SKM-1 treated with dmso at 0.1 percent for 144 hours (cell line): ENCODE data around the gene TMEM170A.
"Not testable (repeated sequence)": the region's sequence is repeated elsewhere in the genome, so short reads cannot be mapped to it uniquely, and the experiment has no call there.

Experiments used
- DNase-seq: peaks from one replicate; lab custom pipeline; 2025; ENCODE audit not compliant: unreplicated experiment; lab: John Stamatoyannopoulos, UW

Gene TMEM170A

DNA sequence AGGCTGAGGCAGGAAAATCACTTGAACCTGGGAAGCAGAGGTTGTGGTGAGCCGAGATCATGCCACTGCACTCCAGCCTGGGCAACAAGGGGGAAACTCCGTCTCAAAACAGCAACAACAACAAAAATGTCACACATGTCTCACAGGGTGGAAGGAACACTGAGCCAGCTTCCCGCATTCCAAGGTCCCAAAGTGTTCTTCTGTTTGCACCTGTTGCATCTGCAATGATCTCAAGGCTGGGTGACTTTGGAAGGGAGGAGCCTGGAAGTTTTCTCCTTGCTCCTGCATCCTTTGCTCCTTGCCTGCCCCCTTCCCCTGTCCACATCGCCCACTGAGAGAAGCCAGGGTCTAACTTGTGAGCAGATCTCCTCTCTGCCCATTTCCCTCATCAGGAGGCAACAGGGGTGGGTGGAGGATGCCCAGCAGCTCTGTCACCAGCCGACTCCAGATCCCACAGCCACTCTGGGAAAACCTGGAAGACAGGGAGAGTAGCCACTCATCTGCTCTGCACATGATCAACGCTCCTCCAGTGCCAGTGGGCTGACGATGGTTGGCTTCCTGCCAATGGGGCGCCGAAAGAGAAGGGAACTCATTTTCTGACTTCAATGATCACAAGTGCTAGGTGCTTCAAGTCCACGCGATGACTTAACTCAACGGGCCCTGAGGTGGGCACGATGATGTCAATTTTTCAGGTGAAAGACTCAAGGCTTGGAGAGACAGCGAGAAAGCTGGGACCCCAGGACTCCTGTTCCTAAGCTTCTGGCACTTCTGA is 18.1 kb upstream of the TMEM170A start:
- DNase-seq, result no peak

DNA sequence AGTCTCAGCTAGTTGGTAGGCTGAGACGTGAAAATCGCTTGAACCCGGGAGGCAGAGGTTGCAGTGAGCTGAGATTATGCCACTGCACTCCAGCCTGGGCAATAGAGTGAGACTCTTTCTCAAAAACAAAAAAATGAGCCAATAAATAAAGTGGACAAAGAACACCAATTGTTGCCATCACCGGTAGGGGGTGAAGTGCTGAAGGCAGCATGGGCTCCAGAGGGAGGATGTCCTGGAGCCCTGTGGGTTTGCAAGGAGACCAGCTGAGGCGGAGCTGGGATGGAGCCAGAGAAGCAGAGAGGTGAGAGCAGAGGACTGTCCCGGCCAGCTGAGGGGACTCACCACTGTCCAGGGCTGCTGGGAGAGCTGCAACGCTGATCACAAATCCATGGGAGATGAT is 17.0 kb upstream of the TMEM170A start:
- no peak for DNase-seq

DNA sequence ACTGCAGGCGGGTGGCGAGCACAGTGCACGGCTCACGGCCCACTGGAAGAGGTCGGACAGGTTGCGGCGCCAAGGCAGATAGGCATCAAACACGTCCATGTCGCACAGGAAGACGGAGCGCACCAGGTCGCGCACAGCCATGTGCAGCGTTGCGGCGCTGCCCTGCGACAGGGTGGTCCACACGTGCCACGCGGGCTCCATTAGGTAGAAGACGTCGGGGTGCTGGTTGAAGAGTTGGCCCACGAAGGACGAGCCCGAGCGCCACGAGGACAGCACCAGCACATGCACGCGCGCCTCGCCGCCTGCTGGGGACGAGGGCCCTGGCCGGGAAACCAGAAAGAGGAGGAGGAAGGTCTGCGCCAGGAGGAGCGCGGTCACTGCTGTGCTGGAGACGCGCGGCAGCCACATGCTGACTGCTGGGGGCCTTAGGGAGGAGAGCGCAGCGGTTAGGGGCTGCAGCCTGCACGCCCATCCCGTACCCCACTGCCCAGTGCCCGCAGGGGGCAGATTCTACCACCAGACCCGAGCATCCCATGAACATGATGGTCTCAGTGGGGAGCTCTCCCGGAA is 15.0 kb upstream of the TMEM170A start:
- no peak for DNase-seq

- no peak for DNase-seq
Measured at GRCh38 chr16:75478480-75479345, 14.2 kb upstream of the TMEM170A start.

DNA sequence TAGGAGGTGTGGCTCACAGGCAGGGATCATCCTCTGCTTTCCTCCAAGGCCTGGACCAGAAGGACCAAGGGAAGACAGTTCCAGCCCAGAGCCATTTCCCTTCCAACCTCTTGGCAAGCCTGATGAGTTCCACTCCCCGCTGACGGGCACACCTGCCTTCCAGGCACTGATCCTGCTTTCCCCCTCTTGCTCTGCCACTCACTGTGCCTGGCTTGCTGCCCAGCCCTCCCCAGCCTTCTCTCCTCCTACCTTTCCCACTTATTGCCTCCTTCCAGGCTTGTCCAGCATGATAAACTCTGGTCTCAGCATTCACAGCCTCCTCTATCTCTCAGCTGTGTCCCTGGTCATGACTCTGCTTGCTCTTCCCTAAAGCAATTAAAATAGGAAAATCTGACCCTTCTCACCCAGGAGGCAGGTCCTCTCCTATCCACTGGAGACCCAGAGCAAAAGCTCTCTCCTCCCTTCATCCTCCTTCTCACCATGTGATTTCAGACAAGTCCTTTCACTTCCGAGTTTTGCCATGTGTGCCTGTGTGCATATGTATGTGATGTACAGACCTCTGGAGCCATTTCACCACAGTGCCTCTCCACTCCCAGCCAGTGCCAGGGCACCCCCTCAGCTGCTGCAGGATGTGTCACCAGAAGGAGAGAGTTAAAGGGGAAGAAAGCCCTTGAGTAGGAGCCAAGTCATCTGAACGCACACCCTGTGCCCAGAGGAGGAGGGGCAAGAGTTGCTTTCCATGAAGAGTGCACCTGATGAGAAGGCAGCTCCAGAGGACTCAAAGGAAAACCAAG is 13.4 kb upstream of the TMEM170A start:
- DNase-seq, result no peak

GRCh38 chr16:75476817-75477216 is 12.3 kb upstream of the TMEM170A start:
- no peak for DNase-seq

GRCh38 chr16:75475420-75475847 is 10.9 kb upstream of the TMEM170A start:
- DNase-seq, result no peak

DNA sequence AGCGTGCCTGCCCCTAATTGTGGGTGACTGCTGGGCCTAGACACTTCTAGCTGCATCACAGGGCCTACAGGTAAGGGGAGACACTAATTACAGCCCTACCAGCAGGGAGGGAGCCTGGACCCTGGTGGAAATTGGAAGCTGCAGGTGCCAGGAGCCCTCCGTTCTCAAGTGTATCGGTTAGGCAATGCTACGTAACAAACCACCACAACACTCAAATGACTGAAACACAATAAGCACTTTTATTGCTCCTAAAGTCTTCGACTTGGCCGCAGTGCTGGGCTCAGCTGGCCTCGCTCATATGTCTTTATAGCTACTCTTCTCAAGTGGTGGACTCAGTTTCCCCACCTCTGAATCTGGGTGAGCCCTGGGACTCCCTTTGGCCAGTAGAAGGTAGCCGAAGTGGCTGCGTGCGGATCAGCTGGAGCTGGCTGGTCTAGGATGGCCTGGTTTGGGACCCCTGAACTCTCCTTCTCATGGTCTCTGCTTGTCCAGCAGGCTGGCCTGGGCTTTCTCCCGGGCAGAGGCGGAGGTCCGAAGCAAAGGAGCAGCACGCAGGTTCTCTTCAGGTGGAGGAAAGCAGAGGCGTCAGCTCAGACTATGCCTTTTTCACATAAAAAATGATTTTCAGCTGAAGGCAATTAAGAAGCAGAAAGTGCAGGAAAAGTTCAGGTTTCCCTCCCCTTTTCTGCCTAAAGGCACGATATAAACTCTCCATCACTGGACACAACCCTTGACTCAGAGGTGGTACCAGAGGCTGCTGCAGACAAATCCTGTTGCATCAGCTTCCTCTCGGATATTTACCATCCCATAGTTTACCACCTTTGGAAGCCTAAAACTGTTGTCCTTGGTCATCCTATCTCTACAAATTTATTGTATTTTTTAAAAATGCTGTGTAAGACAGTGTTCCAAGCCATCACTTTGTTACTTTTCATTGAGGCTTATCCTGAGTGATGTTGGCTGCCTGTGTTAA is 8.7 kb upstream of the TMEM170A start:
- no peak for DNase-seq

GRCh38 chr16:75471723-75472633 is 7.5 kb upstream of the TMEM170A start:
- peak; percentile 26 for DNase-seq

- DNase-seq, result no peak
Measured at GRCh38 chr16:75466760-75467159, 2.3 kb upstream of the TMEM170A start.

DNA sequence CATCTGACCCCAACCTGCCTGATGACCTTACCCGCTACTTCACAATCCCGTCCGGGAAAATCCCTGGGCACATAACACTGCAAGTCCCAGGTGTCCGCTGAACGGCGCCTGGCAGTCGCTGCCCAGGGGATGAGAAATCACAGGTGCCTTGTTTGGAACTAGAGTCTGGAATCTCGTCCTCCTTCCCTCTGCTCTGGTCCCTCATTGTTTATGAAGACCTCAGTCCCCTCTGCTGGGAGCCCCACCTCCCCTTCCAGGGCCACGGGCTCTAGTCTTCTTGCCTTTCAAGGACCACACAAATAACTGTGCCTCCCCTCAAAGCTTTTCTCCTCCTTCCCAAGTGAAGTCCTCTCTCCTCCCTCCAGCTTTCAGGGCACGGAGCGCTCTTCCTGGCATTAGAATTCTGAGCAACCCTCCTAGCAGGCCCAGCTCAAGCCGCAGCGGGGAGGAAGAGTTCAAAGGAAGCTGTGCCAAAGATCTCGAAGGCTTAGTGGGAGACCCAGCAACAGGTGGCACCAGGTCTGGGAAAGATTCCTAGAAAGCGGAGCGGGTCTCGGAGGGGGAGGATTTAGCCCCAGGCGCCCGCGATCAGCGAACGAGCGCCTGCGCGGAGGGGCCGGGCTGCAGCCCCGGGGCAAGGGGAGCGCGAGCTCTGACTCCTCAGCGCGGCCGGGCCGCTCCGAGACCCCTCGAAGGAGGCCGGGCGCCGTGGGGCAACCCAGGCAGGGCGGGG is 934 bp downstream of the TMEM170A start:
- not testable (repeated sequence) for DNase-seq

DNA sequence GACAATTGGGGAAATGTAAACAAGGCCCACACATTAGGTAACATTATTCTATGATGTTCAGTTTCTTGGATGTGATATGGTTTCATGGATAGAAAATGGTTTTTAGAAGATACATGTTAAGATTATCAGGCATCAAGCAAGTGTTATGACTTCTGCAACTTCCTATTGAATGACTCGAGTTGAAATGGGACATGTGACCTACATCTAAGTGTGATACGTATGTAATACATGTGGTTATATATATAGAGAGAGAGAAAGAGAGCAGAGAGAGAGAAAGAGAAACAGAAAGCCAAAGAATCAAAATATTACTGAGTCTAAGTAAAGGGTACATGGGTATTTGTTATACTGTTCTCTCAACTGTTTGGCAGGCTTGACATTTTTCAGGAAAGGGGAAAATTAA is 1.7 kb downstream of the TMEM170A start:
- DNase-seq, result no peak

DNA sequence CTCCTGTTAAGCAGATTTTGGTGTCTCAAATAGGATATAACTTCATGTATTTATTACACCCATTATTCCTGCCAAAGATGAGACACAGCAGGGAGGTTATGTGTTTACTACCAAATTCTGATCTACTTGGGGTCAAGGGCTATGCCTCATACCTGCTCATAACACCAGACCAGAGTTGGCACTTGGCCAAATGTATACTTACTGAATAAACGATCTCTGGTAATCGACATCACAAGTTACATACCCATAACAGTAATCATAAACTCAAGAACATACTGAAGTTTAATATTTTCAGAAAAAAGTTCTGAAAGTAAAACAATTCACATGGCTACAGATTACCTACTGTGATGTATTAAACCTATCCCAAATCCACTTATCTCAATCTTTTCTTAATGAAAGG is 2.9 kb downstream of the TMEM170A start:
- DNase-seq, result no peak

GRCh38 chr16:75460446-75460845 is 4.0 kb downstream of the TMEM170A start:
- DNase-seq, result no peak

DNA sequence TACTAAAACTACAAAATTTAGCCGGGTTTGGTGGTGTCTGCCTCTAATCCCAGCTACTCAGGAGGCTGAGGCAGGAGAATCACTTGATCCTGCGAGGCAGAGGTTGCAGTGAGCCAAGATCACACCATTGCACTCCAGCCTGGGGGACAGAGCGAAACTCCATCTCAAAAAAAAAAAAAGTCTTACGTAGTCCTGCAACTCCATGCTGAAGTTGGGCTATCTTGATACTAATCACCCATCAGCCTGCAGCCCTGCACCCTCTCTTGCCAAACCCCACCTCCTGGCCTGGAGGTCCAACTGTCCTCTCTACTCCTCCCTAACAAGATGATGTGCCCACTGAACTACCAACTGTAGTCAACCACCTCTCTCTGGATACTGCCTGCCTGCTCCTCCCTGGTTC is 4.8 kb downstream of the TMEM170A start:
- no peak for DNase-seq

- no peak for DNase-seq
Measured at GRCh38 chr16:75458439-75458838, 6.0 kb downstream of the TMEM170A start.

GRCh38 chr16:75458029-75458428 is 6.5 kb downstream of the TMEM170A start:
- DNase-seq, result no peak

GRCh38 chr16:75457485-75458021 is 6.9 kb downstream of the TMEM170A start:
- no peak for DNase-seq
